ENCODE measurements around the gene PTGES2. TPM values are rescaled to one million over a fixed set of nuclear protein-coding genes. Genes with fewer than 3 reads are reported as not detected.

Gene PTGES2
- 23.7 TPM for total RNA-seq

GRCh38 chr9:128127568-128127989 lies at the start of gene PTGES2:
Gene PTGES2, minus strand, starts transcription at chr9:128127729. Its CDS starts 12 bp downstream, at chr9:128127717.
- peak within 1 kb of the TSS; percentile 87 for H3K4me3 ChIP-seq (ENCODE audit: low read length)
- no peaks in the 10 kb centered on the region for H3K9me3 ChIP-seq (ENCODE audit: low read depth, low read length)
- no peaks in the 10 kb centered on the region for H3K27me3 ChIP-seq (ENCODE audit: insufficient read depth, low read length)
- H3K4me1 ChIP-seq (ENCODE audit: insufficient read depth, low read length): peaks cover 35% of the 10 kb centered on the region

- Histone ChIP-seq H3K27me3 (ENCODE audit: insufficient read depth, low read length) (no peaks in the 10 kb centered on the region), H3K4me1 (ENCODE audit: insufficient read depth, low read length) (no peaks in the 10 kb centered on the region), H3K9me3 (ENCODE audit: low read depth, low read length) (no peaks in the 10 kb centered on the region), H3K4me3 (ENCODE audit: low read length) (no peak overlapping the region)
Observed at GRCh38 chr9:128175726-128176125, 48.2 kb upstream of the PTGES2 start.

- Histone ChIP-seq H3K4me1 (ENCODE audit: insufficient read depth, low read length) (no peaks in the 10 kb centered on the region), H3K4me3 (ENCODE audit: low read length) (no peak overlapping the region)
Observed at GRCh38 chr9:128175102-128175563, 47.6 kb upstream of the PTGES2 start.

GRCh38 chr9:128174062-128174461 lies 46.5 kb upstream of the PTGES2 start:
- Histone ChIP-seq H3K4me1 (ENCODE audit: insufficient read depth, low read length) (no peaks in the 10 kb centered on the region), H3K4me3 (ENCODE audit: low read length) (no peak overlapping the region), H3K9me3 (ENCODE audit: low read depth, low read length) (no peaks in the 10 kb centered on the region), H3K27me3 (ENCODE audit: insufficient read depth, low read length) (no peaks in the 10 kb centered on the region)

More at GRCh38 chr9:128175102-128175563, 47.6 kb upstream of the PTGES2 start:
- H3K27me3 ChIP-seq (ENCODE audit: insufficient read depth, low read length): no peaks in the 10 kb centered on the region
- H3K9me3 ChIP-seq (ENCODE audit: low read depth, low read length): no peaks in the 10 kb centered on the region

GRCh38 chr9:128169925-128170324 lies 42.4 kb upstream of the PTGES2 start:
- H3K4me3 ChIP-seq (ENCODE audit: low read length): no peak overlapping the region
- no peaks in the 10 kb centered on the region for H3K27me3 ChIP-seq (ENCODE audit: insufficient read depth, low read length)
- no peaks in the 10 kb centered on the region for H3K9me3 ChIP-seq (ENCODE audit: low read depth, low read length)
- H3K4me1 ChIP-seq (ENCODE audit: insufficient read depth, low read length): no peaks in the 10 kb centered on the region

GRCh38 chr9:128169492-128169891 lies 42.0 kb upstream of the PTGES2 start:
- no peaks in the 10 kb centered on the region for H3K27me3 ChIP-seq (ENCODE audit: insufficient read depth, low read length)
- H3K9me3 ChIP-seq (ENCODE audit: low read depth, low read length): no peaks in the 10 kb centered on the region
- no peaks in the 10 kb centered on the region for H3K4me1 ChIP-seq (ENCODE audit: insufficient read depth, low read length)
- no peak overlapping the region for H3K4me3 ChIP-seq (ENCODE audit: low read length)

- Histone ChIP-seq H3K4me3 (ENCODE audit: low read length) (no peak overlapping the region), H3K9me3 (ENCODE audit: low read depth, low read length) (no peaks in the 10 kb centered on the region), H3K4me1 (ENCODE audit: insufficient read depth, low read length) (no peaks in the 10 kb centered on the region), H3K27me3 (ENCODE audit: insufficient read depth, low read length) (no peaks in the 10 kb centered on the region)
Observed at GRCh38 chr9:128168731-128169308, 41.3 kb upstream of the PTGES2 start.

- no peaks in the 10 kb centered on the region for H3K9me3 ChIP-seq (ENCODE audit: low read depth, low read length)
- H3K4me3 ChIP-seq (ENCODE audit: low read length): no peak overlapping the region
- H3K4me1 ChIP-seq (ENCODE audit: insufficient read depth, low read length): no peaks in the 10 kb centered on the region
- no peaks in the 10 kb centered on the region for H3K27me3 ChIP-seq (ENCODE audit: insufficient read depth, low read length)
Observed at GRCh38 chr9:128167209-128167608, 39.7 kb upstream of the PTGES2 start.

GRCh38 chr9:128166169-128166568 lies 38.6 kb upstream of the PTGES2 start:
- no peaks in the 10 kb centered on the region for H3K9me3 ChIP-seq (ENCODE audit: low read depth, low read length)
- peaks cover 5% of the 10 kb centered on the region for H3K4me1 ChIP-seq (ENCODE audit: insufficient read depth, low read length)
- no peak overlapping the region for H3K4me3 ChIP-seq (ENCODE audit: low read length)
- no peaks in the 10 kb centered on the region for H3K27me3 ChIP-seq (ENCODE audit: insufficient read depth, low read length)

GRCh38 chr9:128164307-128164885 lies 36.9 kb upstream of the PTGES2 start:
- H3K4me3 ChIP-seq (ENCODE audit: low read length): no peak overlapping the region
- H3K4me1 ChIP-seq (ENCODE audit: insufficient read depth, low read length): peaks cover 18% of the 10 kb centered on the region
- no peaks in the 10 kb centered on the region for H3K27me3 ChIP-seq (ENCODE audit: insufficient read depth, low read length)
- H3K9me3 ChIP-seq (ENCODE audit: low read depth, low read length): no peaks in the 10 kb centered on the region

GRCh38 chr9:128163523-128164306 lies 36.2 kb upstream of the PTGES2 start:
- Histone ChIP-seq H3K9me3 (ENCODE audit: low read depth, low read length) (no peaks in the 10 kb centered on the region), H3K4me1 (ENCODE audit: insufficient read depth, low read length) (peaks cover 21% of the 10 kb centered on the region), H3K27me3 (ENCODE audit: insufficient read depth, low read length) (no peaks in the 10 kb centered on the region), H3K4me3 (ENCODE audit: low read length) (no peak overlapping the region)

GRCh38 chr9:128163027-128163515 lies 35.5 kb upstream of the PTGES2 start:
- Histone ChIP-seq H3K27me3 (ENCODE audit: insufficient read depth, low read length) (no peaks in the 10 kb centered on the region), H3K4me1 (ENCODE audit: insufficient read depth, low read length) (peaks cover 21% of the 10 kb centered on the region), H3K4me3 (ENCODE audit: low read length) (no peak overlapping the region), H3K9me3 (ENCODE audit: low read depth, low read length) (no peaks in the 10 kb centered on the region)

- Histone ChIP-seq H3K9me3 (ENCODE audit: low read depth, low read length) (no peaks in the 10 kb centered on the region), H3K4me1 (ENCODE audit: insufficient read depth, low read length) (peaks cover 21% of the 10 kb centered on the region), H3K27me3 (ENCODE audit: insufficient read depth, low read length) (no peaks in the 10 kb centered on the region), H3K4me3 (ENCODE audit: low read length) (no peak overlapping the region)
Observed at GRCh38 chr9:128162215-128163026, 34.9 kb upstream of the PTGES2 start.

- peaks cover 21% of the 10 kb centered on the region for H3K4me1 ChIP-seq (ENCODE audit: insufficient read depth, low read length)
- H3K4me3 ChIP-seq (ENCODE audit: low read length): no peak overlapping the region
- no peaks in the 10 kb centered on the region for H3K27me3 ChIP-seq (ENCODE audit: insufficient read depth, low read length)
- H3K9me3 ChIP-seq (ENCODE audit: low read depth, low read length): no peaks in the 10 kb centered on the region
Observed at GRCh38 chr9:128161215-128161902, 33.8 kb upstream of the PTGES2 start.

All from mononuclear cell (primary cell).